GM18909 (cell line): ENCODE data around the gene ZNF714.

Source experiments
- ATAC-seq: cut with Tn5 transposase; IDR thresholded peaks from one replicate; pipeline ENCODE4 v1.9.1; 2021; ENCODE audit warnings: mild to moderate bottlenecking; ENCODE audit not compliant: unreplicated experiment, poor library complexity

ZNF714 gene

GRCh38 chr19:21082011-21082975 is at the start of gene ZNF714:
Gene ZNF714 (plus strand): TSS chr19:21082203. CDS start chr19:21098269, 16,066 bp downstream.
- peak; percentile 95 for ATAC-seq

GRCh38 chr19:21045028-21045427 is 37.0 kb upstream of the ZNF714 start:
- ATAC-seq: no peak

DNA sequence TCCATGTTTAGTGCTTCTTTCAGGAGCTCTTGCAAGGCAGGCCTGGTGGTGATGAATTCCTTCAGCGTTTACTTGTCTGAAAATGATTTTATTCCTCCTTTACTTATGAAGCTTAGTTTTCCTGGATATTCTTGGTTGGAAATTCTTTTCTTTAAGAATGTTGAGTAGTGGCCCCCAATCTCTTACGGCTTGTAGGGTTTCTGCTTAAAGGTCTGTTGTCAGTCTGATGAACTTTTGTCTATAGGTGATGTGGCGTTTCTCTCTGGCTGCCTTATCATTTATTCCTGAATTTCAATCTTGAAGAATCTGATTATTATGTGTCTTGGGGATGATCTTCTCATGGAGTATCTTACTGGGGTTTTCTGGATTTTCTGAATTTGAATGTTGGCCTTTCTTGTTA is 35.5 kb upstream of the ZNF714 start:
- ATAC-seq: no peak

DNA sequence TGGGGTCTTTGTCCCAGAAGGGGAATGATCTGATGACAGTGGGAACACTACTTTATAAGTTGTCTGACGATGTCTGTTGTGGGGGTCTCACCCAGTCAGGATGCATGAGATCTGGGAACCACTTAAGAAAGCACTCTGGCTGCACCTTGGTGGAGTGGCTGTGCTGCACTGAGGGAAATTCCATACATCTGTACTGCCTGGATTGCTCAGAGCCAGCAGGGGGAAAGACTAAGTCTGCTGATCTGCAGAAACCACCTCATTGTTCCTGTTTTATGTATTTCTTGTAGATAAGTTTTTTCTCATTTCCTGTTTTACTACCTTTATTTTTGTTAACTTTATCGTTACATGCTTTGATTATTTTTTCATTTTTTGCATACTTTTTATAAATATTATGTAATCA is 34.3 kb upstream of the ZNF714 start:
- no peak for ATAC-seq

- no peak for ATAC-seq
These were observed 29.1 kb upstream of the ZNF714 start for GRCh38 chr19:21052902-21053301.

DNA sequence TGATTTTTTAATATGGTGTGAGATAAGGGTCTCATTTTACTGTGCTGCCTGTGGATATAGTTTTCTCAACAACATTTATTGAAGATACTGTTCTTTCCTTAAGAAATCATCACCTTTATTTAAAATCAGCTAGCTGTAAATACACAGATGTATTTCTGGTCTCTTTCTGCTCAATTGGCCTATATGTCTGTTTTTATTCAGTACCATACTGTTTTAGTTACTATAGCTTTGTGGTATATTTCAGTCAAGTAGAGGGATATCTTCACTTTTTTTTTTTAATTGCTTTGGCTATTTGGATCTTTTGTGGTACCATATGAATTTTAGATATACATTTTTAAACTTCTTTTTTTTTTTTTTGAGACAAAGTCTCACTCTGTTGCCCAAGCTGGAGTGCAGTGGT is 16.7 kb upstream of the ZNF714 start:
- no peak for ATAC-seq

- ATAC-seq: no peak
These were observed 2.3 kb downstream of the ZNF714 start for GRCh38 chr19:21084343-21084742.

- no peak for ATAC-seq
These were observed 5.9 kb downstream of the ZNF714 start for GRCh38 chr19:21087871-21088270.

GRCh38 chr19:21092109-21092508 is 10.1 kb downstream of the ZNF714 start:
- no peak for ATAC-seq

GRCh38 chr19:21094347-21095025 is 12.5 kb downstream of the ZNF714 start:
- no peak for ATAC-seq

GRCh38 chr19:21098291-21098690 is 16.3 kb downstream of the ZNF714 start:
- no peak for ATAC-seq

- no peak for ATAC-seq
These were observed 19.7 kb downstream of the ZNF714 start for GRCh38 chr19:21101521-21102242.

DNA sequence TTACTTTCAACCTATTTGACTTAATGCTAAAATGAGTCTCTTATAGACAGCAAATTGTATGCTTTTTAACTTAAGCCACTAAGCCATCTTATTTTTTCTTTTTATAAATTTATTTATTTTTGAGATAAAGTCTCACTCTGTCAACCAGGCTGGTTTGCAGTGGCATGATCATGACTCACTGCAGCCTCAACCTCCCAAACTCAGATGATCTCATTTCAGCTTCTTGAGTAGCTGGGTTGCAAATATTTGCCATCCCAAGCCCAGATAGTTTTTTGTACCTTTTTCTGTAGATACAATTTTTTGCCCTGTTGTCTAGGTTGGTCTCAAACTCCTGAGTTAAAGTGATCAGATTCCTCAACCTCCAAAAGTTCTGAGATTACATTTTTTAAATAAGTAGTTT is 27.1 kb downstream of the ZNF714 start:
- ATAC-seq: no peak

DNA sequence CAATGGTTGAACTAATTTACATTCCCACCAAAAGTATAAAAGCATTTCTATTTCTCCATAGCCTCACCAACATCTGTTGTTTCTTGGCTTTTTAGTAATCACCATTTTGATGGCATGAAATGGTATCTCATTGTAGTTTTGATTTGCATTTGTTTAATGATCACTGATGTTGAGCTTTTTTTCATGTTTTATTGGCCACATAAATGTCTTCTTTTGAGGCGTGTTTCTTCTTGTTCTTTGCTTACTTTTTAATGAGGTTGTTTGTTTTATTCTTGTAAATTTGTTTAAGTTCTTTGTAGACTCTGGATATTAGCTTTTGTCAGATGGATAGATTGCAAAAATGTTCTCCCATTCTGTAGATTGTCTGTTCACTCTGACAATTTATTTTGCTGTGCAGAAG is 28.2 kb downstream of the ZNF714 start:
- ATAC-seq: no peak

DNA sequence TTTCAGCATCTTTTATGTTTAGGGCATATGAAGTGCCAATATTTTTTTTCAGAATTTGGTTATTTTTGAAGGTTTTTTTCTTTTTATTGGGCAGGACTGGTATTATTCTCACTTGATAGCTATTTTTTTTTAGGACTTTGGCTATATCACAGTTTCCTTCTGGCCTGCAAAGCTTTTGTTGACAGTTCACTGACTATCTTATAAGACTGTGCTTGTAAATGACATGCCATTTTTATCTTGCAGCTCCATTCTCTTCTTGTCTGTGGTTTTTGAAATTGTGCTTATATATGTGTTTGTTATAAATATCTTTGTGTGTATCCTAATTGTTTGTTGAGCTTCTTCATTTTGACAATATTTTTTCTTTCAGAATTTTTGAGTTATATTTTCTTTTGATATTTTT is 33.4 kb downstream of the ZNF714 start:
- no peak for ATAC-seq

GRCh38 chr19:21117041-21117907 is 35.3 kb downstream of the ZNF714 start:
- no peak for ATAC-seq

GRCh38 chr19:21126078-21126477 is 44.1 kb downstream of the ZNF714 start:
- ATAC-seq: no peak

- ATAC-seq: no peak
These were observed 45.0 kb downstream of the ZNF714 start for GRCh38 chr19:21127001-21127400.

DNA sequence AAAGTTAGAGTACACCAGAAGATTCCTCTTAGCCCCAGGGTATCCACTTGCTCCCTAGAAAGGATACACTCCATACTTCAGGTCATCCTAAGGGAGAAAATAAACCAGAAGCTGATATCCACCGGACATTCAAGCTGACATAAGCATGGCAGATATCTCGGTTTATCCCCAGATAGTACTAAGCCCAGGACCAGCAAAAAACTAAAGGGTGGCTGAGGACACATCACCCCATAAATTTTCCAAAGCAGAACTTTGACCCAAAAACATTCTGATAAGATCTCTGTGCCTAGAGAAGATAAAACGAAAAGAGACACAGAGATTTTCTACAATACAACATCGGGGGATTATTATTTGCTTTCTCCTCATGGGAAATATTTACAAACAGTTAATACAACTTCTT is 45.9 kb downstream of the ZNF714 start:
- no peak for ATAC-seq
